OCI-LY3 (cell line): ENCODE results near the gene CLSTN2.

Source experiments
- EZH2phosphoT487 ChIP-seq: fragments of 200-600 bp; shearing (Covaris generic); IDR thresholded peaks from 2 replicates; pipeline ENCODE4 v1.6.1; 2018; ENCODE audit warnings: antibody characterized with exemption, mixed run types, low read depth
- TF ChIP-seq, protein P1 (sequence below): fragments of 200-600, 300-600 bp; sonication (generic); IDR thresholded peaks from 2 replicates; pipeline ENCODE4 v1.5.1; 2014; ENCODE audit warnings: antibody characterized with exemption, low read length, low read depth

GRCh38 chr3:140246578-140246977, 311.6 kb downstream of the CLSTN2 start:
- TF ChIP-seq, protein P1, sequence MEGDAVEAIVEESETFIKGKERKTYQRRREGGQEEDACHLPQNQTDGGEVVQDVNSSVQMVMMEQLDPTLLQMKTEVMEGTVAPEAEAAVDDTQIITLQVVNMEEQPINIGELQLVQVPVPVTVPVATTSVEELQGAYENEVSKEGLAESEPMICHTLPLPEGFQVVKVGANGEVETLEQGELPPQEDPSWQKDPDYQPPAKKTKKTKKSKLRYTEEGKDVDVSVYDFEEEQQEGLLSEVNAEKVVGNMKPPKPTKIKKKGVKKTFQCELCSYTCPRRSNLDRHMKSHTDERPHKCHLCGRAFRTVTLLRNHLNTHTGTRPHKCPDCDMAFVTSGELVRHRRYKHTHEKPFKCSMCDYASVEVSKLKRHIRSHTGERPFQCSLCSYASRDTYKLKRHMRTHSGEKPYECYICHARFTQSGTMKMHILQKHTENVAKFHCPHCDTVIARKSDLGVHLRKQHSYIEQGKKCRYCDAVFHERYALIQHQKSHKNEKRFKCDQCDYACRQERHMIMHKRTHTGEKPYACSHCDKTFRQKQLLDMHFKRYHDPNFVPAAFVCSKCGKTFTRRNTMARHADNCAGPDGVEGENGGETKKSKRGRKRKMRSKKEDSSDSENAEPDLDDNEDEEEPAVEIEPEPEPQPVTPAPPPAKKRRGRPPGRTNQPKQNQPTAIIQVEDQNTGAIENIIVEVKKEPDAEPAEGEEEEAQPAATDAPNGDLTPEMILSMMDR, result no peak
- TF ChIP-seq EZH2phosphoT487, result no peak
